Neural cell (in vitro differentiated cells): ENCODE measurements around the gene KCNJ6. TPM values are rescaled to one million over a fixed set of nuclear protein-coding genes. Genes with fewer than 3 reads are reported as not detected.

Experiments used
- H2AFZ ChIP-seq: fragments of 200-600, 300-800 bp; sonication (generic), shearing (Covaris generic); 2 replicates; pipeline ENCODE4 v1.6.0; 2014; ENCODE audit warnings: low read depth, mild to moderate bottlenecking, antibody characterized with exemption, low read length, moderate library complexity
- H3F3A ChIP-seq: fragments of 200-600 bp; shearing (Covaris generic); 2 replicates; pipeline ENCODE4 v1.6.1; 2016; ENCODE audit warnings: mild to moderate bottlenecking, moderate library complexity, mixed read lengths, antibody characterized with exemption, low read length; ENCODE audit not compliant: insufficient read depth, poor library complexity, severe bottlenecking
- H3K27ac ChIP-seq: fragments of 200-600, 300-800 bp; sonication (generic), shearing (Covaris generic); 2 replicates; pipeline ENCODE4 v1.5.1; 2014; ENCODE audit warnings: mild to moderate bottlenecking, low read length, moderate library complexity
- H3K27me3 ChIP-seq: fragments of 300-800, 200-600 bp; sonication (generic), shearing (Covaris generic); 2 replicates; pipeline ENCODE4 v1.6.0; 2014; ENCODE audit warnings: mild to moderate bottlenecking, low read depth, low read length, moderate library complexity; ENCODE audit not compliant: insufficient read depth
- H3K36me3 ChIP-seq: fragments of 300-800, 200-600 bp; sonication (generic), shearing (Covaris generic); 2 replicates; pipeline ENCODE4 v1.5.1; 2014; ENCODE audit warnings: mild to moderate bottlenecking, antibody characterized with exemption, low read length, moderate library complexity; ENCODE audit not compliant: insufficient read depth
- H3K4me2 ChIP-seq: fragments of 300-800, 200-600 bp; sonication (generic), shearing (Covaris generic); 2 replicates; pipeline ENCODE4 v1.6.0; 2014; ENCODE audit warnings: mild to moderate bottlenecking, low read length
- H3K4me3 ChIP-seq: fragments of 300-800, 200-600 bp; sonication (generic), shearing (Covaris generic); 2 replicates; pipeline ENCODE4 v1.5.1; 2014; ENCODE audit warnings: mild to moderate bottlenecking, low read length, moderate library complexity
- H3K79me2 ChIP-seq: fragments of 200-600 bp; shearing (Covaris generic); replicated peaks from 2 replicates; pipeline ENCODE4 v1.6.0; 2014; ENCODE audit warnings: mild to moderate bottlenecking, low read length, moderate library complexity; ENCODE audit not compliant: insufficient read depth
- H3K9ac ChIP-seq: fragments of 300-800, 200-600 bp; sonication (generic), shearing (Covaris generic); 2 replicates; pipeline ENCODE4 v1.6.1; 2016; ENCODE audit warnings: mild to moderate bottlenecking, low read length, mixed read lengths
- H3K9me2 ChIP-seq: fragments of 200-600 bp; shearing (Covaris generic); 2 replicates; pipeline ENCODE4 v1.6.1; 2016; ENCODE audit warnings: mild to moderate bottlenecking, low read length, mixed read lengths; ENCODE audit not compliant: insufficient read depth
- H3K9me3 ChIP-seq: fragments of 200-600, 300-800 bp; sonication (generic), shearing (Covaris generic); 2 replicates; pipeline ENCODE4 v1.6.1; 2016; ENCODE audit warnings: mild to moderate bottlenecking, mixed run types, low read length, moderate library complexity, mixed read lengths
- H4K20me1 ChIP-seq: fragments of 200-600 bp; shearing (Covaris generic); 2 replicates; pipeline ENCODE4 v1.6.1; 2016; ENCODE audit warnings: mild to moderate bottlenecking, mixed run types; ENCODE audit not compliant: insufficient read depth
- EP300 ChIP-seq: fragments of 450-650 bp; conservative IDR thresholded peaks from 2 replicates; pipeline ENCODE4 v1.6.1; 2014; ENCODE audit warnings: antibody characterized with exemption, mild to moderate bottlenecking, moderate library complexity; ENCODE audit not compliant: poor library complexity, severe bottlenecking
- EZH2 ChIP-seq: fragments of 200-600, 300-800 bp; shearing (Covaris generic), sonication (generic); IDR thresholded peaks from 2 replicates; pipeline ENCODE4 v1.6.1; 2014; ENCODE audit warnings: antibody characterized with exemption, low read length, borderline replicate concordance, mild to moderate bottlenecking; ENCODE audit not compliant: insufficient read depth, poor library complexity, severe bottlenecking
- MXI1 ChIP-seq: fragments of 450-650 bp; conservative IDR thresholded peaks from 2 replicates; pipeline ENCODE4 v1.6.1; 2014; ENCODE audit warnings: antibody characterized with exemption, mild to moderate bottlenecking; ENCODE audit not compliant: poor library complexity, severe bottlenecking
- POLR2AphosphoS5 ChIP-seq: IDR thresholded peaks from 2 replicates; pipeline ENCODE4 v1.6.1; 2012
- RAD21 ChIP-seq: fragments of 450-650 bp; conservative IDR thresholded peaks from 2 replicates; pipeline ENCODE4 v1.6.1; 2014; ENCODE audit warnings: antibody characterized with exemption, mild to moderate bottlenecking, moderate library complexity
- SMC3 ChIP-seq: fragments of 450-650 bp; conservative IDR thresholded peaks from 2 replicates; pipeline ENCODE4 v1.6.1; 2014; ENCODE audit warnings: antibody characterized with exemption, mild to moderate bottlenecking, moderate library complexity; ENCODE audit not compliant: poor library complexity
- TAF1 ChIP-seq: IDR thresholded peaks from 2 replicates; pipeline ENCODE4 v1.6.1; 2012; ENCODE audit warnings: low read depth
- polyA plus RNA-seq: library from polyadenylated mRNA; depleted of rRNA; stranded (reverse); fragments of >200 nt; gene quantifications from 2 replicates; pipeline ENCODE4 v1.2.3, GENCODE V29; 2014
- TF ChIP-seq, protein P1 (sequence below): fragments of 450-650 bp; IDR thresholded peaks from 2 replicates; pipeline ENCODE4 v1.5.1; 2014; ENCODE audit warnings: antibody characterized with exemption, mild to moderate bottlenecking, moderate library complexity; ENCODE audit not compliant: poor library complexity, severe bottlenecking
- TF ChIP-seq, protein P2 (sequence below): IDR thresholded peaks from 2 replicates; pipeline ENCODE4 v1.6.1; 2012; ENCODE audit warnings: borderline replicate concordance

KCNJ6 gene
- polyA plus RNA-seq, 1 donor from 2014 or later: 1.7 TPM

DNA sequence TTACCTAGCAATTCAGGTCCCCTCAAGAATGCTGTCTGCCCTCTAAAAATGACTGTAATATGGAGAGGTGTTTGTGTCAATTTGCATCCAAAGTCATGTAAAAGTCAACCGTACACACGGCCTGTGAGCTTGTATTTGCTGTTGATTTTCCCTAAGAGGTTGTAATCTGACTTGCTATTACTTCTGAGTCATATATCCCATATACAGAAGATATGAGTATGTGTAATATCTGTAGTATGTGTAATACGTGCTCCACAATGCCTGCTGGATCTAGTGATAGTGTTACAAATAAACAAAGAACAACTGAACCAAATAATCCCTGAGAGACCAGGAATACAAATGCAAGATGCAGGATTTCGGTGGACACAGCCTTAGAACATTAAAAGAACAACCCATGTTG is 1.4 kb upstream of the KCNJ6 start:
- no peaks in the 10 kb centered on the region for H3K9me2 ChIP-seq
- no peaks in the 10 kb centered on the region for H3K9me3 ChIP-seq
- H2AFZ ChIP-seq: no peak overlapping the region
- no peak overlapping the region for H3K4me2 ChIP-seq
- no peak overlapping the region for H3K27ac ChIP-seq
- no peak overlapping the region for H3K9ac ChIP-seq
- H3K4me3 ChIP-seq: no peak overlapping the region
- H3K36me3 ChIP-seq: no peaks in the 10 kb centered on the region
- TF ChIP-seq, protein P1, sequence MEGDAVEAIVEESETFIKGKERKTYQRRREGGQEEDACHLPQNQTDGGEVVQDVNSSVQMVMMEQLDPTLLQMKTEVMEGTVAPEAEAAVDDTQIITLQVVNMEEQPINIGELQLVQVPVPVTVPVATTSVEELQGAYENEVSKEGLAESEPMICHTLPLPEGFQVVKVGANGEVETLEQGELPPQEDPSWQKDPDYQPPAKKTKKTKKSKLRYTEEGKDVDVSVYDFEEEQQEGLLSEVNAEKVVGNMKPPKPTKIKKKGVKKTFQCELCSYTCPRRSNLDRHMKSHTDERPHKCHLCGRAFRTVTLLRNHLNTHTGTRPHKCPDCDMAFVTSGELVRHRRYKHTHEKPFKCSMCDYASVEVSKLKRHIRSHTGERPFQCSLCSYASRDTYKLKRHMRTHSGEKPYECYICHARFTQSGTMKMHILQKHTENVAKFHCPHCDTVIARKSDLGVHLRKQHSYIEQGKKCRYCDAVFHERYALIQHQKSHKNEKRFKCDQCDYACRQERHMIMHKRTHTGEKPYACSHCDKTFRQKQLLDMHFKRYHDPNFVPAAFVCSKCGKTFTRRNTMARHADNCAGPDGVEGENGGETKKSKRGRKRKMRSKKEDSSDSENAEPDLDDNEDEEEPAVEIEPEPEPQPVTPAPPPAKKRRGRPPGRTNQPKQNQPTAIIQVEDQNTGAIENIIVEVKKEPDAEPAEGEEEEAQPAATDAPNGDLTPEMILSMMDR: no peak
- TF ChIP-seq MXI1: no peak
- no peak for TF ChIP-seq SMC3
- no peak for TF ChIP-seq POLR2AphosphoS5
- no peak for TF ChIP-seq EP300
- no peak for TF ChIP-seq TAF1
- TF ChIP-seq EZH2: no peak
- TF ChIP-seq, protein P2, sequence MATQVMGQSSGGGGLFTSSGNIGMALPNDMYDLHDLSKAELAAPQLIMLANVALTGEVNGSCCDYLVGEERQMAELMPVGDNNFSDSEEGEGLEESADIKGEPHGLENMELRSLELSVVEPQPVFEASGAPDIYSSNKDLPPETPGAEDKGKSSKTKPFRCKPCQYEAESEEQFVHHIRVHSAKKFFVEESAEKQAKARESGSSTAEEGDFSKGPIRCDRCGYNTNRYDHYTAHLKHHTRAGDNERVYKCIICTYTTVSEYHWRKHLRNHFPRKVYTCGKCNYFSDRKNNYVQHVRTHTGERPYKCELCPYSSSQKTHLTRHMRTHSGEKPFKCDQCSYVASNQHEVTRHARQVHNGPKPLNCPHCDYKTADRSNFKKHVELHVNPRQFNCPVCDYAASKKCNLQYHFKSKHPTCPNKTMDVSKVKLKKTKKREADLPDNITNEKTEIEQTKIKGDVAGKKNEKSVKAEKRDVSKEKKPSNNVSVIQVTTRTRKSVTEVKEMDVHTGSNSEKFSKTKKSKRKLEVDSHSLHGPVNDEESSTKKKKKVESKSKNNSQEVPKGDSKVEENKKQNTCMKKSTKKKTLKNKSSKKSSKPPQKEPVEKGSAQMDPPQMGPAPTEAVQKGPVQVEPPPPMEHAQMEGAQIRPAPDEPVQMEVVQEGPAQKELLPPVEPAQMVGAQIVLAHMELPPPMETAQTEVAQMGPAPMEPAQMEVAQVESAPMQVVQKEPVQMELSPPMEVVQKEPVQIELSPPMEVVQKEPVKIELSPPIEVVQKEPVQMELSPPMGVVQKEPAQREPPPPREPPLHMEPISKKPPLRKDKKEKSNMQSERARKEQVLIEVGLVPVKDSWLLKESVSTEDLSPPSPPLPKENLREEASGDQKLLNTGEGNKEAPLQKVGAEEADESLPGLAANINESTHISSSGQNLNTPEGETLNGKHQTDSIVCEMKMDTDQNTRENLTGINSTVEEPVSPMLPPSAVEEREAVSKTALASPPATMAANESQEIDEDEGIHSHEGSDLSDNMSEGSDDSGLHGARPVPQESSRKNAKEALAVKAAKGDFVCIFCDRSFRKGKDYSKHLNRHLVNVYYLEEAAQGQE: no peak
- TF ChIP-seq RAD21: no peak
- peaks cover 27% of the 10 kb centered on the region for H3K27me3 ChIP-seq
- H3K79me2 ChIP-seq: no peaks in the 10 kb centered on the region
- H3F3A ChIP-seq: no peaks in the 10 kb centered on the region
- H4K20me1 ChIP-seq: no peaks in the 10 kb centered on the region

DNA sequence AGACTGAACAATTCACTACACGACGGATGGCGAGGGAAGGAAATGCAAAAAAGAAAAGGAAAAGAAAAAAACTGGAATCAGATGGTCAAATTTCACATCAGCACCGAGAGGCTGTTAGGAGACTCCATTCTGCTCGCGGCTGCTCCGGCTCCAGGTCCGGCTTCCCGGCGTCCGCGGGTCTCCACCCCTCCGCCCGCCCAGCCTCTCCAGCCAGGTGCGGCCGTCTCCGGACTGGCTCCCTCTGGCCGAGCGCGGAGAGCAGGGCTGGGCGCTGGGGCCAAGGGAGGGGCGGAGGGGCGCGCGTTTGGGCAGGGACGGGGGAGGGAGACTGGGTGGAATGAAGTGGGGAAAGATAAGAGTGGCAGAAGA is 332 bp downstream of the KCNJ6 start:
- no peaks in the 10 kb centered on the region for H3K9me3 ChIP-seq
- no peaks in the 10 kb centered on the region for H3F3A ChIP-seq
- peak overlapping the region; percentile 84 for H3K9ac ChIP-seq
- H3K27ac ChIP-seq: peak overlapping the region; percentile 66
- H3K4me3 ChIP-seq: peak overlapping the region; percentile 91
- peak overlapping the region; percentile 98 for H3K4me2 ChIP-seq
- no peaks in the 10 kb centered on the region for H3K79me2 ChIP-seq
- no peaks in the 10 kb centered on the region for H3K36me3 ChIP-seq
- no peaks in the 10 kb centered on the region for H4K20me1 ChIP-seq
- TF ChIP-seq SMC3: no peak
- no peak for TF ChIP-seq RAD21
- TF ChIP-seq, protein P1: no peak
- no peak for TF ChIP-seq TAF1
- TF ChIP-seq, protein P2: no peak
- TF ChIP-seq POLR2AphosphoS5: no peak
- TF ChIP-seq EP300: no peak
- no peak for TF ChIP-seq MXI1
- no peak for TF ChIP-seq EZH2
- peak overlapping the region; percentile 92 for H2AFZ ChIP-seq
- peaks cover 32% of the 10 kb centered on the region for H3K27me3 ChIP-seq
- H3K9me2 ChIP-seq: no peaks in the 10 kb centered on the region
